CD4-positive, alpha-beta T cell treated with Interleukin-10 for 1 hour (primary cell): Measurements from ENCODE around the gene CNTNAP2.

ENCODE experiments used
- DNase-seq: peaks from one replicate; pipeline ENCODE4 v3.0.0-alpha.2; 2020

The CNTNAP2 gene

GRCh38 chr7:148245381-148245780, 2128.8 kb downstream of the CNTNAP2 start:
- DNase-seq: no peak

DNA sequence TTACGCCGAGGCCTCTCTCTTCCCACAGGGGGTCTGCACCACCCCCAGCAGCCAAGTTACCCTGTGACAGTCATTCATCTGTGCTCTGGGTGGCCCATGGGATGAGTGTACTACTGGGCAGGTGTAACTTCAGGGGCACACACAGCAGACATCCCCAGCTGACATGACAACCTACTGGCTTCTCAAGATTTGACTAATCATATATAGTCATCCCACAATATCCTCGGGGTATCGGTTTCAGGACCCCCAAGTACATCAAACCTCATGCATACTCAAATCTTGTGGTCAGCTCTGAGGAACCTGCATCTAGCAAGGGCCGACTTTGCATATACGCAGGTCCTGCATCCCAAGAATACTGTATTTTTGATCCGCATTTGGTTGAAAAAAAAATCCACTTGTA, 2137.0 kb downstream of the CNTNAP2 start:
- DNase-seq: no peak

DNA sequence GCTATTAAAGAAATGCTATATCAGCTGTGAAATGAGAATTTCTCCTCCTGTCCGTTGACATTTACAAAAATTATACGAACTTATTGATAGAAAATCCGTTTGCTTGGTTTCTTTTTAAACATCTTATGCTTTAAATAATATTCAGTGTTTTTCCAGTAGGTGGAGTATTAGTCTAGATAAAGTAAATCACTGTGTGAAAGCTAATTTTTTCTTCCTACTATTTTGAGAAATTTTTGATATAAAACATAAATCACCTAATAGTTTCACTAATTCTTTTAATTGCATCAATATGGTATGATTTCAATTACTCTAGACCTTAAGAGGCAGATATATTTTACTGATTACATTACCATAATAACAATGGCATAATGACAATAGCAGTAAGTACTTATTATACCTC, 2138.7 kb downstream of the CNTNAP2 start:
- no peak for DNase-seq

DNA sequence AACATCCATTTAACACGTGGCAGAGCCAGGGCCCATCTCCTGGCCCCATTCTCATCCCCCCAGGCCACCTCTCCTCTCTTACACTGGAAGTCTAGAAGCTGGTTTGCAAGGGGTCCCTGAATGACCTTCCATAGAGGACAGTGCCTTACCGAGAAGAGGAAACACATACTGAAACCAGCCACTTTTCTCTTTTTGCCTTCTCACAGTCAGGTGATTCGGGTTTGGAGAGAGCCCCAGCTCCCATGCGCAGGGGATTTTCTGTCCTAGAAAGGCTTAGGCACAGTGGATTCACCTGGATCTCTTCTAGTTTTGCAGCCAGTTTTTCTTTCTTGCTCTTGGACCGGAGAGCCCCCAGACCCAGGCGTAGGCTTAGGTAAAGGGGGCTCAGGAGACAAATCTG, 2139.8 kb downstream of the CNTNAP2 start:
- no peak for DNase-seq

GRCh38 chr7:148260599-148260998, 2144.0 kb downstream of the CNTNAP2 start:
- DNase-seq: no peak

GRCh38 chr7:148261523-148261922, 2144.9 kb downstream of the CNTNAP2 start:
- DNase-seq: no peak

GRCh38 chr7:148261996-148262688, 2145.5 kb downstream of the CNTNAP2 start:
- no peak for DNase-seq

DNA sequence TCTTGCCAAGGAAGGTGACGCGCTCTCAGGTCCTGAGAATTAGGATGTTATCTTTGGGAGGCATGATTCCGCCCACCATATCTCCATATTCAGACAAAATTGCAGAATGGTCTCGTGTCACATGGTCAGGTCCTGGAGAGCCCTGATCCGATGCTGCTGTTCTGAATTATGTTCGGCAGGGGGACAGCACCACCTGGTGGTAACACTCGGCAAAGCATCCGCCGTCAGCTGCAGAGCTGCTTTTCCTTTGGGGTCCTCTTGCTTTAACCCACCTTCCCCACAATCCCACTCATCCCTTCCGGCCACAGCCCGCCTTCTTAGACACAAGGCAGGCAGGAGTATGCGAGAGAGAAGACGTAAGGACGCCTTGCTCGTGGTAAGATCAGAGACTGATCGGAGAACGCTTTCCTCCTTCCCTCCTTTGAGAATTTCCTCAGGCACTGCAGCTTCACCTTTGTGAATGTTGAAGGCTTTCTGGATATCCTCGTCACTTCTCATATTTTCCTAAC, 2146.2 kb downstream of the CNTNAP2 start:
- peak; percentile 56 for DNase-seq

- DNase-seq: peak; percentile 13
These were observed 2148.4 kb downstream of the CNTNAP2 start for GRCh38 chr7:148264933-148265557.

DNA sequence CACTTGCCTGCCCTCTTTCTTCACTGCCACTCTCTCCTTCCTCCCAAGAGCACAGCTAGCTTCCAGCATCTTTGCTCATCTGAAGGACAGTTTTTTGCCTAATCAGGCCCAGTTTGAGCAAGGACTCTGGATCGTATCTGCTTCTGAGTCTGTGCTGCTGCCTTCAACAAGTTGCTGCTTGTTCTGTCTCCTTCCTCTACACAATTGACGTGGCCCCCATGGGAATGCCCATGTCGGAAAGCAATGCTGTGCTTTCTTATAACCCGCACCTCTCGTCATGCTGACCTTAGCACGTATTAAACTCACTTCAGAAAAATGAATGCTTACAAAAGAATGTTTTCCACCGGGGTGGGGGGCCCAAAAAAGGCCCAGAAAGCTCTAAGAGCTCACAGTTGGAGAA, 2149.3 kb downstream of the CNTNAP2 start:
- no peak for DNase-seq

DNA sequence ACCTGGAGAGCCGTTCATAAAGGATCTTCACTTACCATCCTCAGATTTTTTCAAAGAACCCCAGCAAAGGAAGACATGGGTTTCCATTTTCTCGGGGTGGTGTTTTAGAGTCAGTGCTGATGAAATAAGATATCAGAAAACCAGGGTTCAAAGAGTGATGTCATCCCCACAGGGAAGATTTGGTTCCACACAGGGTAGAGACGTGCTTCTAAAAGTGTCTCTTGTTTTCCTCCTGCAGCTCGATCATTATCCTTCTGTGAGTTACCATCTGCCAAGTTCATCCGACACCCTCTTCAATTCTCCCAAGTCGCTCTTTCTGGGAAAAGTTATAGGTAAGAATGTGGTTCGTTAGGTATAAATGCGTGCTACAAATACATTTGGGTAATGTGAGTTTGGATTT, 2150.2 kb downstream of the CNTNAP2 start:
- no peak for DNase-seq

- DNase-seq: no peak
These were observed 2154.0 kb downstream of the CNTNAP2 start for GRCh38 chr7:148270576-148270975.

DNA sequence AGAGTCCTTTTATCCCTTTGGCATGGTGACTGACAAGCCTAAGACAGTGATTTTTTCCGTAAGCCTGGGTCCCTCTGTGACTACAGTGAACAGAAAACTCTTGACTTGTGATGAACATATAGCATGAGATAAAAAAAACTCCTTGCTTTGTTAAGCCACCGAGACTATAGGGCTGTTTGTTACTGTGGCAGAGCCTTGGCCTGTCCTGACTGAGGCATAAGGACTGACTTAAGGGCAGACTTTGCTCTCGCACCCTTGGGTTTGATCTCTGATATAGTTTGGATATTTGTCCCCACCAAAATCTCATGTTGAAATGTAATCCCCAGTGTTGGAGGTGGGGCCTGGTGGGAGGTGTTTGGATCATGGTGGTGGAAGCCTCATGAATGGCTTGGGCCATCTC, 2157.5 kb downstream of the CNTNAP2 start:
- no peak for DNase-seq

DNA sequence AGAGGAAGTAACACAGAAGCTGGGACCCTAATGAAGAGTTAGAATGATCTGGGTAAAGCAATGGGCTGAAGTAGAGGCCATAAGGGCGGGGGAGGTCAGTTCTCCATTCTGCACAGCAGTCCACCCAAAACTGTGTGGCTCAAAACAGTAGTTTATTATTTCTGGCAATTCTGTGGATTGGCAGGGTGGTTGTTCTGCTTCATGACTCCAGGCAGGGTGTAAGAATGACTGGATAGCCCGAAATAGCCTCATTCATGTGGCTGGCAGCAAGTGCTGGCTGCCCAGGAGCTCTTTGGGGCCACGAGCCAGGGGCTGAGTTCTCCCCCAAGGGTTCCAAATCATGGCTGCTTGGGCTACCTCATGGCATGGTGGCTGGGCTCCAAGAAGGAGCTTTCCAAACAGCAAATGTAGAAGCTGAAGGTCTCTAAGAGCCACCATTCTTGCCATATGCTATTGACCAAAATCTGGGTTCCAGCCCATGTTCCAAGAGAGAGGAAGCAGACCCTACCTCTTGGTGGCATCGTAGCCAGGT, 2158.8 kb downstream of the CNTNAP2 start:
- no peak for DNase-seq

DNA sequence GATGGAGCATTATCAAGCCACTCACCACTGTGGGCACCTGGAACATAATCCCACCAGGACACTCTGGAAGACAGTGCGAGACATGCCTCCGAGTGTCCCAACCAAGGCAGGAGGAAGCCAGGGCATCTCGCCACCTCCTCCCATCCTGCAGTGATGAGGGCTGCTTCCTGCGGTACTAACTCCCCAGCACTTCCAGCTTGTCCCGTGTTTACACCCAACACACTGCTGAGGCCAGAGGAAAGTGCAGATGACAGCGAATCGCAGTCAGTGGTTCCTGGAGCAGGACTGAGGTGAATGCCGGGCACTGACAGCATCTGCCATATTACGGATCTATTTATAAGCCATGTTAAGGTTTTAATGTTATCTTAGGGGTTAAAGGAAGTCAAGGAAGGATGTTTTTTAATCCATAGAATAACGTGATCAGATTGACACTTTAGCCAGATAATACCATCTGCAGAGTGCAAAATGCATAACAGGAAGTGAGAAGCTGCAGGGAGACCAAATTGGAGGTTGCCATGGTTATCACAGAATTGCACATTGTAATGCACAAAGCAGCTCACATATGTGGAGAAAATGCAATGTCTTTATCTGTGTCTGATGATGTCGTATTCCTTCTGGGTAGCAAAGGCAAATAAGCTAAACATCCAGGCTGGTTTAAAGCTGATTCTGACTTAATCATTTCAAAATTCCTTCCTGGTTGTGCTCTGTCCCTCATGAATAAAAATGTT, 2159.9 kb downstream of the CNTNAP2 start:
- no peak for DNase-seq

DNA sequence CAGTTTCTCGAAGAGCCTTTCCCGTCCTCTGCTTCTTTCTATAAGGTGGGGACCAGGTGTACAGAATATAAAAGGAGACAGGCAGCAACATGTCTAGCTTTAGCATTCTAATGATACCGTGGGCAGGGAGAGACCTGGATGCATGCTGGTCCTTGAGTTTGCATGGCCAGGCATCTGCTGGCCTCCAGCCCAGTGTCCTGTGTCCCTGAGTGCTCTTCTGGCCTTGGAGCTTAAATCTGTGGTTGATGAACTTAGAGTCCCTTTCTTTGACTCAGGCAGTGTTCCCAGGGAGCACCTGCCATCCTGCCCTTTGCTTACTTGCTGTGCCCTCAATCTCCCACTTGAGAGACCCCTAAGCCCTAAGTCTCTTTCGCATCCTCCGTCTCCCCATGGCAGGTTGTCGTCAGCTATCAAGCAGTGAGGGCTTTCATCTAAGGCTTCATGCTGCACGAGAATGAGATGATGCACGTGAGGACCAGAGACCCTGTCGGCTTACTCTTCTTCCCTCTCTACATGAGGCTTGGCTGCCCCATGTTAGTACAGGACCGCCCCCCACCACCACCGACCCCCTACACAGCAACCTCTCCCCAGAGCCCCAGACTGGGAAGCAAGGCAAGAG, 2160.6 kb downstream of the CNTNAP2 start:
- DNase-seq: no peak

GRCh38 chr7:148286150-148286549, 2169.5 kb downstream of the CNTNAP2 start:
- no peak for DNase-seq

DNA sequence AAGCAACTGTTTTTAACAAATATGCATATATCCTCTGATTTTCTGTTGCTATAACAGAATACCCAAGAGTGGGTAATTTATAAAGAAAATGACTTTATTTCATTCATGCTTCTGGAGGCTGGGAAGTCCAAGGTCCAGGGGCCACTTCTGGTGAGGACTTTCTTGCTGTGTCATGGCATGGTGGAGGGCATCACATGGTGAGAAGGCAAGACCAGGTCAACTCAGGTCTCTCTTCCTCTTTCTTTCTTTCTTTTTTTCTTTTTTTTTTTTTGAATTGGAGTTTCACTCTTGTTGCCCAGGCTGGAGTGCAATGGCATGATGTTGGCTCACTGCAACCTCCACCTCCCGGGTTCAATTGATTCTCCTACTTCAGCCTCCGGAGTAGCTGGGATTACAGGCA, 2170.9 kb downstream of the CNTNAP2 start:
- no peak for DNase-seq

GRCh38 chr7:148288592-148289151, 2172.1 kb downstream of the CNTNAP2 start:
- DNase-seq: no peak

DNA sequence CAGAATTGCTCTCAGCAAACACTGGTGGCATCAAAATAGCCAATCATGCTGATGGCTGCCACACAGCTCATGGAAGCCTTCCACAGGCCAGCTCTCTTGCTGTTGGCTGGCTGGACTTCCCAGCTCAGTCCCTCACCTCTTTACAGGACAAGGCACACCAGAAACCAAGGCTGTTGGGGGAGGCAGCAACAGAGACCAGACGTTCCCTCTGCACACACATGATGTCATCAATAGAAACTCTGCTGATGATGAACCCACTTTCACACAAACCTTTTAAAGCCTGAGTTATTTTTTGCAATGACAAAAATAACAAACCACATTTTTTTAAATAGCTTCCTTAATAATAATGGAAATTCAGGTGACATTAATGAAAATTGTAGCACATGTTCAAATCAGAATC, 2173.0 kb downstream of the CNTNAP2 start:
- DNase-seq: no peak

- no peak for DNase-seq
These were observed 2173.9 kb downstream of the CNTNAP2 start for GRCh38 chr7:148290538-148290937.

DNA sequence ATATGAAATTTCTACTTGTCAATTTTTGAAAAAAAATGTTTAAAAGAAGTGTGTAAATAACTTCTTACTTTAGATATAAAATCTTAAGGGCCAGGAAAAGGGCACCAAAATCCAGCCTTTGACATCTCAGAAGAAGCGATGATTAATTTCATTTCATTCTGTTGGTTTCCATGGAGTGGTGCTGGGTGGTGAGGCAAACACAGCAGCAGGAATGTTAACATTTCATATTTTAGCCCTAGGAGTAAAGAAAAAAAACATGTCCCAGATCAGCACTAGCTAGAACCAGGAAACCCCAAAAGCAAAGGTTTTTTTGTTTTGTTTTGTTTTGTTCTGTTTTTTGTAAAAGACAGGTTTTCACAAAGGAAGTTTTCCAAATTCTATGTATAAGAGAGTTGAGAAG, 2175.2 kb downstream of the CNTNAP2 start:
- DNase-seq: no peak
